VCaP (cell line): Measurements from ENCODE around the gene PSENEN.
"Not testable (repeated sequence)": the region's sequence is repeated elsewhere in the genome, so short reads cannot be mapped to it uniquely, and the experiment has no call there.

ENCODE experiments used
- H3K27ac ChIP-seq: fragments of 450-650 bp; 2 replicates; pipeline ENCODE4 v1.5.1; 2017
- CTCF ChIP-seq: fragments of 450-650 bp; conservative IDR thresholded peaks from 2 replicates; pipeline ENCODE4 v1.5.1; 2017; ENCODE audit warnings: mild to moderate bottlenecking, moderate library complexity

Gene PSENEN

DNA sequence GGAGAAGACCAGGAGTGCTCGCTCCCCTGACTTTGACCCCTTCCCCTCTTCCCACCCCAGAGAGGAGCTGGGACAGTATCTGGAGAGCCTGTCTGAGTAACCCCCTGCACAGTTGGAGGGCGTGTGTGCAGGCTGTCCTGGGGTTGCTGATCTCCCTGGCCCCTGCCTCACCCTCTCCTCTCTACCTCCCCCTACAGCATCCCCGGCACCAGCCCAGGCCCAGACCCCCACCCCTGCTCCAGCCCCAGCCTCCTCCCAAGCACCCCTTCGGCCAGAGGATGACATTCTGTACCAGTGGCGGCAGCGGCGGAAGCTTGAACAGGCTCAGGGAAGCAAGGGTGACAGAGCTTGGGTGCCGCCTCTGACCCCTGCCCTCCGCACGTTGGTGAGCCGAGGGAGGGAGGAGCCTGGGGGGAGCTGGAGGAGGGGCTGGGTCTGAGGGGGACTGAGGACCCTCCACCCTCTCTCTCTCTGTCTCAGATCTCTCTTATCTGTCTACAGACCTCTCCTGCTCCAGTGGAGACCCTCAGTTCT, 21.2 kb downstream of the PSENEN start:
- no peak overlapping the region for H3K27ac ChIP-seq
- TF ChIP-seq CTCF: no peak

DNA sequence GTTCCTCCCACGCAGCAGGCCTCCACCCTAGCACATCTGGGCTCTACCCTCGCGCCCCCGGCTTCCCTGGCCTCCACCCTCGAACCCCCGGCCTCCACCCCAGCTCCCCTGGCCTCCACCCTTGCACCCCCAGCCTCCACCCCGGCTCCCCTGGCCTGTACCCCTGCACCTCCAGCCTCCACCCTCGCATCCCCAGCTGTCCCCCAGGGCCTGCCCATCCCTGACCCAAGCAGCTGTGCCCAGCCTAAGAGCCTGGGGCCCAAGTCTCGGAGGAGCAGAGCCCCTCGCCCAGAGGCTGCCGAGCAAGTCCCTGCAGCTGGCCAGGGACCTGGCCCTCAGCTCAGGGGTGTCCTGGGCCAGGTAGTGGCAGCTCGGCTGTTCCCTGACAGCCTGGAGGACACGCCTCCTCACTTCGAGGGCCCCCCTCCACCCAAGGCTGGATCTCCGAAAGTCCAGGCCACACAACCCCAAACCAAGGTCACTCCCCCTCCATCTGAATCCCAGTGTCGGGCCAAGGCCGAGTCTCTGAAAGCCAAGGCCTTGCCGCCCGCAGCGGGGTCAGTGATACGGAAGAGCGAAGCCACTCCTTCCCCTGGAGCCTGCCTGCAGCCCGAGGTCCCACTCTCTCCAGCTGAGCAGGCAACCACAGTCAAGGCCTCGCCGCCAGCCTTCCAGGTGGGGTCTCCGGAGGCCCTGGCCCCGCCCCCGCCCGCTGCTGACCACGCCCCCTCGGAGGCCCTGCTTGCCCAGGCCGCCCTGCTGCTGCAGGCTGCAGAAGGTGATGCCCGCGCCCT, 22.0 kb downstream of the PSENEN start:
- H3K27ac ChIP-seq: no peak overlapping the region
- TF ChIP-seq CTCF: no peak

DNA sequence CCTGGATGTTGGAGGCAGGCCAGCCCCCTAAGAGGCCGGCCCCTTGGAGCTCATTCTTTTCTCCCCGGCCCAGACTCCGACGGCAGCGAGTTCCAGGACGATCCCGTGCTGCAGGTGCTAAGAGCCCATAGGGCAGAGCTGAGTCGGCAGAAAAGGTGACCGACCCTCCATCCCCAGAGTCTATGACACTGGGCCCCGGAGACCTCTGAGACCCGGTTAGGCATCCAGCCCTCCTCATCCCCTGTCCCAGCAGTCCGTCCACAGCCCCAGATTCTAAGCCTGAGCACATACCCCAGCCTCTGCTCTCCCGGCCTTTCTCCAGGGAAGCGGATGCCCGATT, 22.6 kb downstream of the PSENEN start:
- no peak for TF ChIP-seq CTCF
- H3K27ac ChIP-seq: no peak overlapping the region

DNA sequence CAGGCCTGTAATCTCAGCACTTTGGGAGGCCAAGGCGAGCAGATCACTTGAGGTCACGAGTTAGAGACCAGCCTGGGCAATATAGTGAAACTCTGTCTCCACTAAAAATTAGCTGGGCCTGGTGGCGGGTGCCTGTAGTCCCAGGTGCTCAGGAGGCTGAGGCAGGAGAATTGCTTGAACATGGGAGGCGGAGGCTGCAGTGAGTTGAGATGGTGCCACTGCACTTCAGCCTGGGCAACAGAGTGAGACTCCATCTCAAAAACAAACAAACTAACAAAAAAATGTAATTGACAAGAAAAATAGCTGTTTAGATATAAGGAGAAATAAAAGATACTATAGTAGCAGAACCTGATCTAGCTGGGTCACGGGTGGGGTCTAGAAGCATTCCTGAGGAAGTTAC, 26.9 kb downstream of the PSENEN start:
- not testable (repeated sequence) for H3K27ac ChIP-seq

DNA sequence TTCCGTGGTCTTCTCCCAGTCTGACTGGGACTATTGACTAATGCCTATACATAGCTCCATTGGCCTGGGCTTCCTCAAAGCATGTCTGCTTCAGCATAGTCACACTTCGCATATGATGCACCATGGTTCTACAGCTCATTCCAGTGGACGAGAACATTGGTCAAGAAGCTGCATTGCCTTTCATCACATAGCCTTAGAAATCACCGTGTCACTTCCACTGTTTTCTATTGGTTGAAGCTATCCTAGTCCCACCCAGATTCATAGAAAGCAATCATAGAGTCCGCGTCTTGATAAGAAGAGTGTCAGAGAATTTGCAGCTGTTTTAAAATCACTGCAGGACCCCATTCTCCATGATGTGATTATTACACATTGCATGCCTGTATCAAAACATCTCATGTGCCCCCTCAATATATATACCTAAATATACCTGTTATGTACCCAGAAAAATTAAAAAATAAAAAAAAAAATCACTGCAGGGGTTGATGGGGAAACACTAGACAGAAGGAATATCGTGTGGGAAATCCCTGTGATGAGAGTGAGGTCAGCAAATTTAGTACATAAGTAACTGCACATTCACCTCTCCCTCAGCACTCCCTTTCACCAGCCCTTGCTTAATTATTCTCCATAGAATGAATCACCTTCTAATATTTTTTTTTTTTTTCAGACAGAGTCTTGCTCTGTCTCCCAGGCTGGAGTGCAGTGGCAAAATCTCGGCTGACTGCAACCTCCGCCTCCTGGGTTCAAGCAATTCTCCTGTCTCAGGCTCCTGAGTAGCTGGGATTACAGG, 27.8 kb downstream of the PSENEN start:
- TF ChIP-seq CTCF: no peak
- no peak overlapping the region for H3K27ac ChIP-seq

DNA sequence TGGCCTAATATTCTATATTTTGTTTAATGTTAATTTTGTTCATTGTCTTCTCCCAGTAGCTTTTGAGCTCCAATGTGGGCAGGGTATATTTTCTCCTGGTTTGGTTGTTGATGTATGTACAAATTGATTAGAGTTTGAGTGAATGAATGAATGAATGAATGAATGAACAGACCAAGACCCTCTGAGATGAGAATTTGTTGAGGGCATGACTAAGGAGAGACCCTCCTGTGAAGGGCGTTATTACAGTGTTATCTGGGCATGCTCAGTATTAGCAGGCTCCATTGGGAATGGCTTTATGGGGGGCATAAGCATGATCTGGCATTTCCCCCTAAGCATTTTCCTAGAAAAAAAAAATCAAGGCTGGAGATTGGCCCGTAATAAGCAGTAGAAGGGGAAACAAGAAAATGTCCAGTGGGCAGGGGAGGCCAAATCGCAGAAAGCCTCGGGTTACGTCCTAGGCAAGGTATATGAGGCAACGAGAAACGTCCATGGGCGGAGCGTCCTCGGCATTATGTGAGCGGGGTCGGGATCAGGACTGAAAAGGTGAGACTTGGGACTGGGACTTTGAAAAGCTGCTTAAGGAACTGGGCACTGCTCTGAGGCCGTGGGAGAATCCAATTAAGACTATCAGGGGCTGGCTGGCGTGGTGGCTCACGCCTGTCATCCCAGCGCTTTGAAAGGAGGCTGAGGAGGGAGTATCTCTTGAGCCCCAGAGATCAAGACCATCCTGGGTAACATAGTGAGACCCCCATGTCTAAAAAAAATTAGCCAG, 29.0 kb downstream of the PSENEN start:
- TF ChIP-seq CTCF: no peak
- H3K27ac ChIP-seq: no peak overlapping the region; the same call in 1 of the 2 replicates

DNA sequence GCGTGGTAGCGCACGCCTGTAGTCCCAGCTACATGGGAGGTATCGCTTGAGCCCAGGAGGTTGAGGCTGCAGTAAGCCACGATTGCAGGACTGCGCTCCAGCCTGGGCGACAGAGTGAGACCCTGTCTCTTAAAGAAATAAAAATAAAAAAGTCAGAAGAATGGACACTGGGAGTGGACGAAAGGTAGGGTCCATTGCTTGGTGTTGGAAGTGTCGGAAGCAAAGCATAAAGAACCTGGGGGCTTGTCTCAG, 29.5 kb downstream of the PSENEN start:
- H3K27ac ChIP-seq: peak overlapping the region; percentile 66; the same call in 1 of the 2 replicates
- no peak for TF ChIP-seq CTCF
